GM12878 (cell line): ENCODE measurements around the gene ACTMAP. TPM values are rescaled to one million over a fixed set of nuclear protein-coding genes. Genes with fewer than 3 reads are reported as not detected.

Source experiments
- ATAC-seq: fragments of 200-7000 bp; cut with Tn5 transposase; 3 replicates; pipeline ENCODE4 v1.9.1; 2020; ENCODE audit warnings: mild to moderate bottlenecking, moderate library complexity
- BruUV-seq: library from RNA; stranded (reverse); fragments of 400-500 nt; replicated peaks from 2 replicates; lab custom pipeline; 2021; lab: Mats Ljungman, UMichigan
- CTCF ChIA-PET: fragments of 300-600 bp; sonication (Branson Sonifier 250); formaldehyde crosslinking; extraction: SDS; loops from one replicate; lab custom pipeline; 2021; ENCODE audit warnings: inconsistent platforms; lab: Yijun Ruan, JAX
- POLR2A ChIA-PET: fragments of 350-600 bp; formaldehyde crosslinking; extraction: SDS; loops from one replicate; lab custom pipeline; 2021; ENCODE audit warnings: inconsistent platforms; lab: Charles Lee
- RAD21 ChIA-PET: fragments of 300-600 bp; sonication (Branson Sonifier 250); formaldehyde crosslinking; loops from one replicate; lab custom pipeline; 2023; ENCODE audit warnings: antibody characterized with exemption; ENCODE audit not compliant: unreplicated experiment; lab: Charles Lee
- SMC1A ChIA-PET: fragments of 300-600 bp; sonication (Branson Sonifier 250); formaldehyde crosslinking; loops from one replicate; lab custom pipeline; 2023; ENCODE audit not compliant: unreplicated experiment, uncharacterized antibody; lab: Charles Lee
- DNase-seq: peaks from one replicate; pipeline ENCODE4 v3.0.0-alpha.2; 2011; ENCODE audit warnings: low read depth, low spot score
- FAIRE-seq: peaks from 3 replicates; lab custom pipeline; 2011; peaks lifted over from hg19 to GRCh38; lab: Jason Lieb, UNC
- H2AFZ ChIP-seq: 2 replicates; pipeline ENCODE4 v1.6.0; 2011; ENCODE audit warnings: low read depth, low read length, control low read depth; ENCODE audit not compliant: control insufficient read depth
- H3K27ac ChIP-seq: 2 replicates; pipeline ENCODE4 v1.5.1; 2011; ENCODE audit warnings: control low read depth; ENCODE audit not compliant: control insufficient read depth, insufficient read depth
- H3K27me3 ChIP-seq, 2 experiments: replicated peaks in 1 of 2; 2 replicates each; pipeline versions ENCODE4 v1.6.0 to v1.6.1; 2011; ENCODE audit warnings: low read length in 1 of 2; ENCODE audit not compliant: control insufficient read depth in 2 of 2, insufficient read depth in 2 of 2
- H3K36me3 ChIP-seq, 2 experiments: 2 replicates each; pipeline ENCODE4 v1.5.1; 2011; ENCODE audit warnings: low read length in 1 of 2; ENCODE audit not compliant: control insufficient read depth in 2 of 2, insufficient read depth in 2 of 2
- H3K4me1 ChIP-seq: 2 replicates; pipeline ENCODE4 v1.6.1; 2011; ENCODE audit warnings: mild to moderate bottlenecking, low read length, moderate library complexity, mixed read lengths; ENCODE audit not compliant: control insufficient read depth, insufficient read depth
- H3K4me2 ChIP-seq: 2 replicates; pipeline ENCODE4 v1.6.0; 2011; ENCODE audit warnings: control low read depth; ENCODE audit not compliant: control insufficient read depth, insufficient read depth
- H3K4me3 ChIP-seq: fragments of 200-600 bp; sonication (generic); 2 replicates; pipeline ENCODE4 v1.5.1; 2016
- H3K79me2 ChIP-seq: 2 replicates; pipeline ENCODE4 v1.6.0; 2011; ENCODE audit warnings: low read length; ENCODE audit not compliant: control insufficient read depth, insufficient read depth
- H3K9ac ChIP-seq: 2 replicates; pipeline ENCODE4 v1.8.0; 2011; ENCODE audit warnings: low read length, control low read depth, mixed read lengths; ENCODE audit not compliant: control insufficient read depth, insufficient read depth
- H3K9me3 ChIP-seq: replicated peaks from 3 replicates; pipeline ENCODE4 v1.5.1; 2011; ENCODE audit warnings: mild to moderate bottlenecking, low read length; ENCODE audit not compliant: control insufficient read depth, insufficient read depth
- H4K20me1 ChIP-seq: 2 replicates; pipeline ENCODE4 v1.6.0; 2011; ENCODE audit not compliant: control insufficient read depth, insufficient read depth
- E2F8 ChIP-seq: fragments of 450-650 bp; IDR thresholded peaks from 2 replicates; pipeline ENCODE4 v1.6.1; 2018; ENCODE audit warnings: mild to moderate bottlenecking, low read depth, moderate library complexity; ENCODE audit not compliant: partially characterized antibody
- IRF4 ChIP-seq: IDR thresholded peaks from 2 replicates; pipeline ENCODE4 v1.6.1; 2011; ENCODE audit warnings: low read depth, low read length
- KAT2A ChIP-seq: conservative IDR thresholded peaks from 2 replicates; pipeline ENCODE4 v1.6.1; 2011; ENCODE audit warnings: low read depth, low read length; ENCODE audit not compliant: control insufficient read depth
- MLLT1 ChIP-seq: fragments of 450-650 bp; IDR thresholded peaks from 2 replicates; pipeline ENCODE4 v1.6.1; 2016; ENCODE audit warnings: mild to moderate bottlenecking
- RELA ChIP-seq: fragments of 450-650 bp; IDR thresholded peaks from 2 replicates; pipeline ENCODE4 v1.8.0; 2014; ENCODE audit warnings: borderline replicate concordance; ENCODE audit not compliant: partially characterized antibody
- STAT1 ChIP-seq: fragments of 450-650 bp; conservative IDR thresholded peaks from 2 replicates; pipeline ENCODE4 v1.6.1; 2014; ENCODE audit warnings: antibody characterized with exemption, mild to moderate bottlenecking
- YBX1 ChIP-seq: fragments of 450-650 bp; IDR thresholded peaks from 2 replicates; pipeline ENCODE4 v1.6.1; 2016; ENCODE audit warnings: antibody characterized with exemption
- ZNF687 ChIP-seq: fragments of 450-650 bp; IDR thresholded peaks from 2 replicates; pipeline ENCODE4 v1.6.1; 2017; ENCODE audit warnings: mild to moderate bottlenecking, moderate library complexity
- WGBS: methylation state at CpG from one replicate; pipeline ENCODE4 v1.1.6; 2016; ENCODE audit warnings: low lambda C conversion rate; ENCODE audit not compliant: insufficient replicate concordance, insufficient coverage; ENCODE audit errors: missing lambda C conversion rate; 5-methylcytosine and 5-hydroxymethylcytosine counted together
- in situ Hi-C: fragments of 300-500 bp; cut with MboI; formaldehyde crosslinking; loops from 9 replicates; pipeline ENCODE4 v1.14.3; 2018; ENCODE audit warnings: mixed read lengths
- intact Hi-C: fragments of 100-400 bp; cut with micrococcal nuclease; formaldehyde crosslinking; loops from one replicate; pipeline ENCODE4 v1.14.2; 2022; ENCODE audit not compliant: unreplicated experiment
- polyA plus RNA-seq, 11 experiments: library from polyadenylated mRNA; depleted of rRNA in 4 of 11; unstranded in 6 of 11; stranded (reverse) in 5 of 11; fragments of >200 nt; fragmentation: Nextera tagmentation in 4 of 11; fragmentation: Illumina TruSeq in 1 of 11; extraction: Ambion mirVana in 4 of 11; extraction: Trizol in 1 of 11; gene quantifications; 1 replicate in 1 of 11; 2 replicates in 10 of 11; pipeline versions ENCODE4 v1.2.1 to v1.2.3, GENCODE V29; 2011 to 2016; ENCODE audit warnings: inconsistent platforms in 2 of 11, missing spikeins in 2 of 11, low read depth in 1 of 11
- total RNA-seq, 4 experiments: library from RNA; depleted of rRNA in 3 of 4; stranded (reverse); fragments of >200 nt in 3 of 4; fragmentation: Illumina TruSeq in 1 of 4; extraction: Trizol in 1 of 4; gene quantifications; 2 replicates each; pipeline versions ENCODE4 v1.2.1 to v1.2.3, GENCODE V29; 2013 to 2021

Gene ACTMAP
- total and polyA plus RNA-seq, 10 of the 15 experiments (the other 5 are each of a cell fraction or from before 2014, with no cell fraction given) = 3.0 to 26.2 (median 11.1) TPM

- peaks cover 36% of the 10 kb centered on the region for H3K79me2 ChIP-seq
- no peaks in the 10 kb centered on the region for H3K9me3 ChIP-seq
- H3K4me1 ChIP-seq = peaks cover 8% of the 10 kb centered on the region
- peak overlapping the region; percentile 76; the same call in 1 of the 2 replicates for H3K9ac ChIP-seq
- RAD21 ChIA-PET = no interaction called here
- no peak overlapping the region for H2AFZ ChIP-seq
- CTCF ChIA-PET = no interaction called here
- SMC1A ChIA-PET = no interaction called here
- no peak for FAIRE-seq
- H4K20me1 ChIP-seq = no peaks in the 10 kb centered on the region
- TF ChIP-seq RELA (no peak), YBX1 (no peak), E2F8 (no peak)
- TF ChIP-seq, all 136 proteins: peak for 0
- in situ Hi-C loops = no loop called here
- intact Hi-C loops = no loop called here
- no TSS peak for BruUV-seq
- peak overlapping the region; percentile 75 for H3K27ac ChIP-seq
- H3K4me3 ChIP-seq = no peak overlapping the region
- H3K4me2 ChIP-seq = peak overlapping the region; percentile 98
- no peak for DNase-seq
- POLR2A ChIA-PET = interaction anchor here (1.1 to 1.2 kb wide), 2 partner anchors 23 to 64 kb away, joined by 4 to 6 read pairs; partner anchors contain the start of gene NUMBL
- H3K27me3 ChIP-seq = no peaks in the 10 kb centered on the region
- H3K36me3 ChIP-seq = peaks cover 2 to 4% of the 10 kb centered on the region in 2 experiments; a peak in 3 of 4 replicates
- WGBS = 80% methylated on average over 11 of the region's 11 CpGs
- ATAC-seq = no peak
Measured at GRCh38 chr19:40713939-40714338, 36.3 kb downstream of the ACTMAP start.

GRCh38 chr19:40709817-40710216 is 40.5 kb downstream of the ACTMAP start:
- Histone ChIP-seq H3K4me3 (no peak overlapping the region), H4K20me1 (no peaks in the 10 kb centered on the region), H3K27me3 (no peaks in the 10 kb centered on the region), H3K9ac (no peak overlapping the region), H2AFZ (no peak overlapping the region), H3K4me1 (no peaks in the 10 kb centered on the region), H3K27ac (no peak overlapping the region), H3K9me3 (no peaks in the 10 kb centered on the region), H3K79me2 (peaks cover 6% of the 10 kb centered on the region), H3K4me2 (no peak overlapping the region), H3K36me3 (peaks cover 4 to 5% of the 10 kb centered on the region in 2 experiments; a peak in 3 of 4 replicates)
- no peak for ATAC-seq
- intact Hi-C loops = no loop called here
- ChIA-PET RAD21 (no interaction called here), CTCF (no interaction called here), SMC1A (no interaction called here), POLR2A (no interaction called here)
- WGBS = 69% methylated on average over 5 of the region's 5 CpGs
- DNase-seq = no peak
- FAIRE-seq = no peak
- no TSS peak for BruUV-seq
- in situ Hi-C loops = no loop called here
- no peak for TF ChIP-seq IRF4
- TF ChIP-seq KAT2A = no peak
- TF ChIP-seq ZNF687 = no peak
- no peak for TF ChIP-seq MLLT1
- TF ChIP-seq STAT1 = no peak
